NT2/D1 (cell line): ENCODE measurements around the gene TM9SF4.

Source experiments
- SUZ12 ChIP-seq: IDR thresholded peaks from 2 replicates; pipeline ENCODE4 v1.6.1; 2011; ENCODE audit not compliant: insufficient read length, insufficient read depth; ENCODE audit errors: extremely low read depth
- ZNF274 ChIP-seq: IDR thresholded peaks from 2 replicates; pipeline ENCODE4 v1.6.1; 2011; ENCODE audit warnings: mild to moderate bottlenecking, low read depth, low read length

DNA sequence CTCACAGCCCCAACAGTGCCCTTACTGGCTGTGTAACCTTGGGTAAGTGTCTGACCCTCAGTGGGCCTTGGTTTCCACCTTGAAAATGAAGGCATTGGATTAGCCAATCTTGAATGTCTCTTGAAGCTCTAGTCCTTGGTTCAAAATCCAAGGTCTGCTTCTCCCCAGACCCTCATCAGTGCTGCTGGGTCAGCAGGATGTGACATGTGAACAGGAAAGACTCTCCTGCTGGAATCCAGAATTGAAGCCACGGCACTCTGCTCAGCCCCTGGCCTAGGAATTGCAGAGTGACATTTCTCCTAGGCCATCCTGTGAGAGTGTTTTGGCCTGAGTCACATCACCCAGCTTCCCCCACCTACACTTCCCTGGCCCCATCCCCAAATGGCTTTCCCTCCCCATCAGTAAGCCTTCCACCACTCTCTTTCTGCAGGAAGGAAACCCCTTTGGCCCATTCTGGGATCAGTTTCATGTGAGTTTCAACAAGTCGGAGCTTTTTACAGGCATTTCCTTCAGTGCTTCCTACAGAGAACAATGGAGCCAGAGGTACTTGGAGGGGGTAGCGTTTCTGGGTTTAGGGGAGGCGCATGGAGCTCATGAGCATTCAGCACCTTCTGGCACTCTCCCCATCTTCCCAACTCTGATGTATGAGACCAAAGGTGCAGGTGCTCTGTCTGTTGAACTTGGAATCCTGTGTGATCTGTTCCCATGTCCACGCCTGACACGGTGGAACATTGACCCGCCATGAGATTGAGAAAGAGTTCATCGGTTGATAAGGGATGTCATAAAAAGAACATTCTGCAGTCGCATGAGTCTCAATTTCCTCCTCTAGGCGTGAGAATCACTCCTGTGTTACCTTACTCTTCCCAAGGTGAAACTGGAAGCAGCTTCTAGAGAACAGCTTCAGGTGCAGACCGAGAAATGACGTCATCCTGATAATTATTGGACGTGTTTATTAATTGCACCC is 106.9 kb downstream of the TM9SF4 start:
- no peak for TF ChIP-seq SUZ12
- no peak for TF ChIP-seq ZNF274
